ENCODE measurements around the gene ZMYM3.

The ZMYM3 gene

DNA sequence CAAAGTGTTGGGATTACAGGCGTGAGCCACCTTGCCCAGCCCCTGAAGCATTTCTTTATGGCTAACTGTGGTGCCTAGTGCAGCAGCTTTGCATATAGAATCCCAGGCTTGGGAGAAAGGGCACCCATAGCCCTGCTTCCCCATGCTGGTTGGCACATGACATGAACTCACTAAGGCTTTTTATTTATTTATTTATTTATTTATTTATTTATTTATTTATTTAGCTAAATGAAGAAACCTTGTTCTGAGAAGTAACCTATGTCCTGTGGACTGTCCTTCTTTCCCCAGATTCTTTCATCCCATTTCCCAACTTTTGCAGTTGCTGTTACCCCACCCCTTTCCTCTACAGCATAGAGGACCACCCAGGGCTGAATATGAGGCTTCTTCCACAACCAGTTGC lies 32.8 kb downstream of the ZMYM3 start:
- DNase-seq: no peak
- in situ Hi-C loops (cut with HindIII; ENCODE audit: low pct_ligation_motif_present, low pct_unique_long_range_greater_than_20kb, low sequenced_read_pairs): no loop called here

GRCh38 chrX:71217298-71217697 lies 36.6 kb downstream of the ZMYM3 start:
- no peak for DNase-seq
- in situ Hi-C loops (cut with HindIII; ENCODE audit: low pct_ligation_motif_present, low pct_unique_long_range_greater_than_20kb, low sequenced_read_pairs): no loop called here

DNA sequence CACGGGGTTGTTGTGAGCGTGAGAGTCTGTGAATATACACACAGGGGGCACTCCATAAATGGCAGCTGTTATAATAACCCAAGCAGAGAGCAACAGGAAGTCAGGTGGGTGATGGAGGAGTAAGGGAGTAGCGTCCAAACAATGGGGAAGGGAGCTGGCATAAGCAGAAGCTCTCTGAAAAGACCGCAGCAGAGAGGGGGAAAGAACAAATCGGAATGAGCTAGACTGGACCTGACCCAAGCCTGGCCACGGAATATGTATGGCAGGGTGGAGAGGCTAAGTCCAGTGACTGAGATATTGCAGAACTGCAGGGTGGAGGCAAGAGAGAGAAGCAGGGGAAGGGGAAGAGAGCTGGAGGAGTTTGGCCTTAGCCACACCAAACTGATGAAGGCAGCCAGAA lies 37.5 kb downstream of the ZMYM3 start:
- DNase-seq: no peak
- in situ Hi-C loops (cut with HindIII; ENCODE audit: low pct_ligation_motif_present, low pct_unique_long_range_greater_than_20kb, low sequenced_read_pairs): no loop called here

DNA sequence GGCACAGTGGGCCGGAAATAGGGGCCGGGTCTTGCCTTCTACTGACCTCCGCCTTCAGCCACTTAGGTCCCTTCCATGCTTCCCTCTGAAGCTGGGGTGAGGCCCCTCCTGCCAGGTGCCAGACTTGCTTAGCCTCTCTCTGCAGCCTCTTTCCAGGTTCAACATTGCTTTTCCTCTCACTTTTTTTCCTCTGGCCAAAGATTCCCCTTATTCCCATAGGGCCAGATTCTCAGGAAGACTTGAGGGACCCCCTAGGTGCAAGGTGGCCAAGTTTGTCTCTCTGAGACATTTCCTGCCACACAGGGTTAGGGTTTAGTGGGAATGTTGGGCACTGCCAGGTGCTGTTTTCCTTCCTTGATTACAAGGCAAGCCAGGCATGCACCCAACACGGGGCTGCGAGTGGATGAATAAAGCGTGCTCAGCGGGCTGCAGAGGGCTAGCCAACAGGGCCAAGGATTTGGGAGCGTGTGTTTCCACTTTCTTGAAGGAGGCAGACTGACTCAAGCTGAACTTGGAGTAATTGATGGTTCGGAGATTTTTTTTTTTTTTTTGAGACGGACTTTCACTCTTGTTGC lies 38.5 kb downstream of the ZMYM3 start:
- DNase-seq: no peak
- in situ Hi-C loops (cut with HindIII; ENCODE audit: low pct_ligation_motif_present, low pct_unique_long_range_greater_than_20kb, low sequenced_read_pairs): no loop called here

- in situ Hi-C loops (cut with HindIII; ENCODE audit: low pct_ligation_motif_present, low pct_unique_long_range_greater_than_20kb, low sequenced_read_pairs): no loop called here
- no peak for DNase-seq
Measured at GRCh38 chrX:71214604-71215337, 39.2 kb downstream of the ZMYM3 start.

- DNase-seq: no peak
- in situ Hi-C loops (cut with HindIII; ENCODE audit: low pct_ligation_motif_present, low pct_unique_long_range_greater_than_20kb, low sequenced_read_pairs): no loop called here
Measured at GRCh38 chrX:71214152-71214551, 39.8 kb downstream of the ZMYM3 start.

GRCh38 chrX:71212536-71212935 lies 41.4 kb downstream of the ZMYM3 start:
- in situ Hi-C loops (cut with HindIII; ENCODE audit: low pct_ligation_motif_present, low pct_unique_long_range_greater_than_20kb, low sequenced_read_pairs): no loop called here
- no peak for DNase-seq

GRCh38 chrX:71210816-71211215 lies 43.1 kb downstream of the ZMYM3 start:
- DNase-seq: no peak
- in situ Hi-C loops (cut with HindIII; ENCODE audit: low pct_ligation_motif_present, low pct_unique_long_range_greater_than_20kb, low sequenced_read_pairs): no loop called here

DNA sequence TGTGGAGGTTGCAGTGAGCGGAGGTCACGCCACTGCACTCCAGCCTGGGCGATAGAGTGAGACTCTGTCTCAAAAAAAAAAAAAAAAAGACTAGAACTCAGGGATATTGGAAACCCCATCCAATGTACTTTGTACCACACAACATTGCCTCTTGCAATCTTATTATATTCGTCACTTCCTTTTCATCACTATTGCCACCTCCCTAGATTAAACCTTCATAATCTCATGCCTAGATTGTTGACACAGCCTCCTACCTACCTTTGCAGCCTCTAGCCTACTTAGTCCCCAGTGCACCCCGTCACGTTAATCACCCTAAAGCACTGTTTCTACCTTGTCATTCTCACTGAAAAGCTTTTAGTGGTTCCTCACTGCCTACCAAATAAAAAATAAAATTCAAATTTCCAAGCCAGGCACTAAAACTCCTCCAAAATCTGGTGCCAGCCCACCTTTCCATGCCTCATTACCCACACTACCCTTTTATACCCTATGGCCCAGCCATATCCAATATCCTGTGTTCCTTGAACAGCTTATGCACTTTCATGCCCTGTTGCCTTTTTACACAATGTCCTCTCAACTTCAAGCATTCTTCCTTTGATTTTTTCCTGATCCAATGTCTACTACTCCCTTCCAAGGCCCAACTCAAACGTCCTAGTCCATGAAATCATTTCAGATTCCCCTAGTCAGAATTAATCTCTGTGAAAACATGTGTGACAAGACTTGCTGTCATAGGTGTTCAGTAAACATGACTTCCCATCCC lies 54.5 kb downstream of the ZMYM3 start:
- DNase-seq: no peak
- in situ Hi-C loops (cut with HindIII; ENCODE audit: low pct_ligation_motif_present, low pct_unique_long_range_greater_than_20kb, low sequenced_read_pairs): no loop called here

DNA sequence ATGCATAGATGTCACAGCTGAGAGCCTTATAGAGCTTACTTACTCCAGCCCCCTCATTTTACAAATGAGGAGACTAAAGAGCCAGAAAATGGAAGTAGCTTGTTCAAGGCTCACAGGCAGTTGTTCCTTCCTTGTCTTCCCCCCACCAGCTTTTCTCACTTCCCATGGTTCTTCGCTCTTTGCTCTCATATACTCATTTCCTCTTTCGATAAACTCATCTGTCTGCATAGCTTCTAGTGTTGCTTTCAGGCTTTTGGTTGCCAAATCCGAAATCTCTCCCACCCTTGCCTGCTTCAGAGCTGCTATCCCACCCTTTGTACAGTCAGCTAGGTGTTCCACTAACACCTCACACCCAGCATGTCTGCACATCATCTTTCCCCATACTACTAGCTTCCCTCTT lies 55.9 kb downstream of the ZMYM3 start:
- no peak for DNase-seq
- in situ Hi-C loops (cut with HindIII; ENCODE audit: low pct_ligation_motif_present, low pct_unique_long_range_greater_than_20kb, low sequenced_read_pairs): no loop called here

- DNase-seq: no peak
- in situ Hi-C loops (cut with HindIII; ENCODE audit: low pct_ligation_motif_present, low pct_unique_long_range_greater_than_20kb, low sequenced_read_pairs): no loop called here
Measured at GRCh38 chrX:71195964-71196649, 57.8 kb downstream of the ZMYM3 start.

DNA sequence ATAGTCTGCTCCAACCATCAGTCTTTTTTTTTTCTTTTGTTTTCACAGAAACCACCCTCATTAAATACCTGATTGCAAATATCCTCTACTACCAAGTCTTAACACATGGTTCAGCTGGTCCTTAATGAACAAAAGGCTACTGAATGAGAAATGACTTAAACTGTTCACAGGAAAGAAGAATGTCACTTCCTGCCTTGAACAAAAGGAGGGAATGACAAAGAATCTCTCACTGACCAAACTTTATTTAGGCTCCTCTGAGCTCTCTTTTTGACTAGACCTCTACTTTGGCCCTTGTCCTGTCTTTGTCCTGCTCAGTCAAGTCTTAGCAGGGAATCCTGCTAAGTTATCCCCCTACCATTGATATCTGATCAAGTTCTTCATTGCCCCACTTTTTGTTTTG lies 62.7 kb downstream of the ZMYM3 start:
- no peak for DNase-seq
- in situ Hi-C loops (cut with HindIII; ENCODE audit: low pct_ligation_motif_present, low pct_unique_long_range_greater_than_20kb, low sequenced_read_pairs): no loop called here

All from ACHN (cell line).